ENCODE data around the gene DPH1.

DPH1 gene

DNA sequence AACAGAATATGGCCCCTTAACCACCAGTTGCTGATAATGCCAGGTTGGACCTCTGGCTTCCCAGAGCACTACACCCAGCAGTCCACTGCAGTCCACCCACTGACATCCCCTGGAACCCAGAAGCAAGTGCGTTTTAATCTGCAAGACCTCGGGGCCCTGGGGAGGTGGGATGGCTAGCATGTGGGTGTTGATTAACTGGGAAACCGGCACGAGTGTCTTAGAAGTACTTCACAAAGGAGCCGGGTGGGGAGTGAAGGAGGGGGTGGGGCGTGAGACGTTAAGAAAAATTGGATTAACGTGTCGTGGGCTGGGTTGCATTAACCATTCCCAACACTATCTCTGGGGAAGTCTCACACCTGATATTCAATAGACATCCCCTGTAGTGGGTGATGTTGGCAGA lies 18.9 kb downstream of the DPH1 start:
- in situ Hi-C loops (cut with MboI; ENCODE audit: low sequenced_read_pairs, unreplicated experiment), result loop anchor here (25.0 kb wide), 1 partner anchor 337 kb away; the partner anchor contains the start of genes TLCD2 and WDR81
- no peak for DNase-seq (ENCODE audit: low spot score)
- TF ChIP-seq, protein P1, sequence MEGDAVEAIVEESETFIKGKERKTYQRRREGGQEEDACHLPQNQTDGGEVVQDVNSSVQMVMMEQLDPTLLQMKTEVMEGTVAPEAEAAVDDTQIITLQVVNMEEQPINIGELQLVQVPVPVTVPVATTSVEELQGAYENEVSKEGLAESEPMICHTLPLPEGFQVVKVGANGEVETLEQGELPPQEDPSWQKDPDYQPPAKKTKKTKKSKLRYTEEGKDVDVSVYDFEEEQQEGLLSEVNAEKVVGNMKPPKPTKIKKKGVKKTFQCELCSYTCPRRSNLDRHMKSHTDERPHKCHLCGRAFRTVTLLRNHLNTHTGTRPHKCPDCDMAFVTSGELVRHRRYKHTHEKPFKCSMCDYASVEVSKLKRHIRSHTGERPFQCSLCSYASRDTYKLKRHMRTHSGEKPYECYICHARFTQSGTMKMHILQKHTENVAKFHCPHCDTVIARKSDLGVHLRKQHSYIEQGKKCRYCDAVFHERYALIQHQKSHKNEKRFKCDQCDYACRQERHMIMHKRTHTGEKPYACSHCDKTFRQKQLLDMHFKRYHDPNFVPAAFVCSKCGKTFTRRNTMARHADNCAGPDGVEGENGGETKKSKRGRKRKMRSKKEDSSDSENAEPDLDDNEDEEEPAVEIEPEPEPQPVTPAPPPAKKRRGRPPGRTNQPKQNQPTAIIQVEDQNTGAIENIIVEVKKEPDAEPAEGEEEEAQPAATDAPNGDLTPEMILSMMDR (IDR thresholded peaks at IDR 0.05; ENCODE audit: borderline replicate concordance, control extremely low read depth, extremely low read depth, insufficient read depth, missing control alignments), result no peak

DNA sequence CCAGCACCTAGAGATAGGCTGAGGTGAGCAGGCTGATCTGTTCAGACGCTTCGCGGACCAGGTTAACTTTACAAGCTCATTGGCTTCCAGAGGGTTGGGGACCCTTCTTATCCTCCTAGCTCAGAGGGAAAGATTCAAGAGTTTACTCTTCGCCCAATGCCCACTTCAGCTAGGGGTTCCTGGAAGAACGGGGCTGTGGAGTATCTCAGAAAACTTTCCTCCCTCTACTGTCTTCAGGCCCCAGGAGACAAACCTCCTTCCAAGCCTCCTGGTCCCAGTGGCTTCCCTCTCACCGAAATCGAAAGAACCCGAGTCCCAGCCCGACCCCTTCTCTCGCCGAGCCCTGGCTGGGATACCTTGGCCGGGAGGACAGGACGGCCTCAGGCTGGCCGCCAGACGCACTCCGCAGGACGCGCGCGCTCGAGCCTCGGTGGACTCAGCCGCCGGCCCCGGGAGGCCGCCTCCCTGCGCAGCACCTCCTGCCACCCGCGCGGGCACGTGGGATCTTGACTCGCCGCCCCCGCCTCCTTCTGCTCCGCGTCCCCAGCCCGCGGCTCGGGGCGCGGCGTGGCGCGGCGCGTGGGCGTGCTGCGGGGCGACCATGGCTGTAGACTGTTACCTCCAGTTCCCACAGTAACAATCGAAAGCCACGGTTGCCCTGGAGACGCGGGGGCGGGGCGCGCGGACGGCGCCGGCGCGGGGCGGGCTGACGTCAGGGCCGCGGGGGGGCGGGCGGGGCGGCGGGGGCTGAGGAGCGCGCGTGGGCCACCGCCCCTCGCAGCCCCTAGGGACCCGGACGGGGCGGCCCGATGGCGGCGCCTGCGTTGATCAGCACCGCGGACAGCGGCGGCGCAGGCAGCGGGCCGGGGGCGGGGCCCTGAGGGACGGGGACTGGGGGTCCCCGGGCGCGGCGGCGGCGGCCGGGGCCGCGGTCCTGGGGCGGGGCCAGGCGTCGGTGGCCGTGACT lies 19.7 kb downstream of the DPH1 start:
- DNase-seq (ENCODE audit: low spot score), result peak; percentile 91
- in situ Hi-C loops (cut with MboI; ENCODE audit: low sequenced_read_pairs, unreplicated experiment), result loop anchor here (25.0 kb wide), 1 partner anchor 337 kb away; the partner anchor contains the start of genes TLCD2 and WDR81
- TF ChIP-seq, protein P1 (IDR thresholded peaks at IDR 0.05; ENCODE audit: borderline replicate concordance, control extremely low read depth, extremely low read depth, insufficient read depth, missing control alignments), result no peak

DNA sequence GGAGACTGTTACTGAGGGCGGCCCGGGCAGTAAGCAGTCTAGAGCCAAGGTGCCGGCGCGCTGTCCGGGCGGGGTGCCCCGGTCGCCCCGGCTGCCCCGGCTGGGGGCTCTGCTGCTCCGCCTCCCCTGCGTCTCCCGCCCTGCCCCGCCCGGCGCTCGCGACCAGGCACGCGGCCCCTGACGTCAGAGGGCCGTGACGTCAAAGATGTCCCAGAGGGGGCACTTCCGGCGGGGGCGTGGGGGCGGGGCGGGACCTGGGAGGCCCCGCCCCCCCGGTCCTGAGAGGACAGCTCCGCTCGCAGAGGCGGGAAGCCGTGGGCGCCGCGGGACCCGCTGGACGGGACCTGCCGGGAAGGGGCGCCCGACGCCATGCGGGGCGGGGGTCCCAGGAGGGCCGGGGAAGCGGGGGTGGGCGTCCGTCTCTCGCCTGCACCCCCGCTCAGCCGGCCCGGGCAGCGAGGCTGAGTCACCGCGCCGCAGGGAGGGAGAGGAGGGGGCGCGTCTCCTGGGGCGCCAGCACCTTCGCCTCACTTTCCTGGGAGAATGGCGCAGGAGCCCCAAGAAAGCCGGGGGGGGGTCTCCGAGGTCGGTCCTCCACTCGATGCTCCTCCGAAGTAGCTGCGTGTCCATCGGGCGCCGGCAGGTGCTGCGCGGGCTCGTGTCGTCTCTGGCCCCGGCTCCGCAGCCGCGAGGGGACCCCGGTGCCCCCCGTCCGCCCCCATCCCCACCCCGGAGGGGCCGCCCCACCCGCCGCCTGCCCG lies 20.5 kb downstream of the DPH1 start:
- in situ Hi-C loops (cut with MboI; ENCODE audit: low sequenced_read_pairs, unreplicated experiment), result no loop called here
- TF ChIP-seq, protein P1 (IDR thresholded peaks at IDR 0.05; ENCODE audit: borderline replicate concordance, control extremely low read depth, extremely low read depth, insufficient read depth, missing control alignments), result no peak
- DNase-seq (ENCODE audit: low spot score), result peak; percentile 80

DNA sequence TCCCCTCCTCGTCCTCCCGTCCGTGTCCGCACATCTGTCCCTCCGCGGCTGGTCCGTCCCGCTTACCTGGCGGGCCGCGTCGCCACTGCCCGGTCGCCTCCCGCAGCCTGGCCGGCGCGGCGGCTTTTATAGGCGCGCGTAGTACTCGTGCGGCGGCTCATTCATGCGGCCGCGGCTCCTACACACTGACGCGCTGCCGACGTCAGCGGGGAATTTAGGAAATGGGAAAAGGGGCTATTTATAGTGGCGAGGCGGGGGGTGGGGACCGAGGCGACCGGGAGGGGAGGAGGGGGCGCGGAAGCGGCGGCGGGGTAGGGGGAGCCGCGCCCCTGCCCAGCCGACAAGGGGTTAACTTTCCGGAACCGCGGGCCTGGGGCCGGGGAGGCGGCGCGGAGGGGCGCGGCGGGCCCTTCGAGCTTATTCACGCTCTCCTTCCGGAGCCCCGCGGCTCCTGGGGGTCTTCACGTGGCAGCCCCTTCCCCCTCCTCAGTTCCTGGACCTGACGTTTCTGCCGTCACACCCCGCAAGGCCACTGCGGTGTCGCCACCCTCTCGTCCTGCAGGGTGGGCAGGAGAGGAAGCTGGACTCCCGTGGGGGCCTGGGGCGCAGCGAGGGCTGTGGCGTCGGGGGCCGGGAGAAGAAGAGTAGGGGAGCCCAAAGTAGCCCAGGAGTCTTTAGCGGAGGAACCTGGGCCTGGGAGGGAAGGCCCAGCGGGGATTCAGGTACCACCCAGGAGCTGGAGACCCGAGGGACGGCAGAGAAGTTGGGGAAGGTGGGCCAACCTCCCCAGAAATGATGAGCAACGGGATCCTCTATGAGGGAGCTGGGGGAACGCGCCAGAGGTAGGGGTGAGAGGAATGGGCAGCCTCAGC lies 21.3 kb downstream of the DPH1 start:
- in situ Hi-C loops (cut with MboI; ENCODE audit: low sequenced_read_pairs, unreplicated experiment), result no loop called here
- no peak for DNase-seq (ENCODE audit: low spot score)

DNA sequence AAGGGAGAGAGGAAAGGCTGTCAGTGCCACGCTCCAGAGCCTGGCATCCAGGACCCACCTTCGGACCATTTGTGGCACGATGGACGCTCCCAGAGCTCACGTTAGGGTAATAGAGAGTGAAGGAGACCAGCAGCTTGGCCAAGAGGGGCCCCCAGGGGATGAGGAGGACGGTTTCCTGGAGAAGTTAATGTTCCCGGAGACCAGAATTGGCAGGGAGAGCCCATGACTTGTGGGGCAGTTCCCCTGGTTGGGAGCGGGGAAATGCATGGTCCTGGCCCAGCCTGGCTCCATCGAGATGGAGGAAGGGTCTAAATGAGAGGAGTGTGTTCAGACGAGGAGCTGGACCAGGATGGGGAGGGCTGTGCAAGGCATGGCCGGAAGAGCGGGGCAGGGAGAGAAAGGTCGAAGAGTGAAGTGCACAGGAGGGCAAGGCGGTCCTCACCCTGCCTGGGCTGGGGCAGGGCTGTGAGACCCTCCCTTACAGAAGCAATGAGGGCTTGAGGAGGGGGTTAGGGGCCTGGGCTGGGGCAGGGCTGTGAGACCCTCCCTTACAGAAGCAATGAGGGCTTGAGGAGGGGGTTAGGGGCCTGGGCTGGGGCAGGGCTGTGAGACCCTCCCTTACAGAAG lies 22.1 kb downstream of the DPH1 start:
- in situ Hi-C loops (cut with MboI; ENCODE audit: low sequenced_read_pairs, unreplicated experiment), result no loop called here
- no peak for DNase-seq (ENCODE audit: low spot score)
- TF ChIP-seq, protein P1 (IDR thresholded peaks at IDR 0.05; ENCODE audit: borderline replicate concordance, control extremely low read depth, extremely low read depth, insufficient read depth, missing control alignments), result no peak

More for the DNA sequence above, 21.3 kb downstream of the DPH1 start:
- TF ChIP-seq, protein P1 (IDR thresholded peaks at IDR 0.05; ENCODE audit: borderline replicate concordance, control extremely low read depth, extremely low read depth, insufficient read depth, missing control alignments), result no peak

All from GM13976 (cell line).